Measurements from ENCODE around the gene TSFM. TPM values are rescaled to one million over a fixed set of nuclear protein-coding genes. Genes with fewer than 3 reads are reported as not detected.
A peak's percentile ranks its signal among the peaks of the same experiment; 100 is the strongest.

Gene TSFM
- total and polyA plus RNA-seq, 3 donors from 2014 or later, result 26.9 to 51.2 (median 30.0) TPM

DNA sequence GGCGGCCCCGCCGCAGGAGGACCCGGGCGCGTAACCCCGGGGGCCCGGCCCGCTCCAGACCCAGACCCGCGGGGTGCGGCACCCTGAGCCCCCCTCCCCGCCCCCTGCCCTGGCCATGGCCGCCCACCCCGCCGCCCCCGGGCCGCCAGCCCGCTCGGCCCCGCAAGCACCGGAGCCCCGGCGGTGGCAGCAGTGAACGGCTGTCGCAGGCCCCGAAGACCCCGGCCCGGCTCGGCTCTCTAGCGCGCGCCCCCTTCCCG, 27.5 kb upstream of the TSFM start:
- peaks cover 27% of the 10 kb centered on the region for H3K4me1 ChIP-seq
- 0% methylated on average over 18 of the region's 34 CpGs; no CpG with 5 or more reads in 1 of the 2 donors for WGBS, 2 donors

DNA sequence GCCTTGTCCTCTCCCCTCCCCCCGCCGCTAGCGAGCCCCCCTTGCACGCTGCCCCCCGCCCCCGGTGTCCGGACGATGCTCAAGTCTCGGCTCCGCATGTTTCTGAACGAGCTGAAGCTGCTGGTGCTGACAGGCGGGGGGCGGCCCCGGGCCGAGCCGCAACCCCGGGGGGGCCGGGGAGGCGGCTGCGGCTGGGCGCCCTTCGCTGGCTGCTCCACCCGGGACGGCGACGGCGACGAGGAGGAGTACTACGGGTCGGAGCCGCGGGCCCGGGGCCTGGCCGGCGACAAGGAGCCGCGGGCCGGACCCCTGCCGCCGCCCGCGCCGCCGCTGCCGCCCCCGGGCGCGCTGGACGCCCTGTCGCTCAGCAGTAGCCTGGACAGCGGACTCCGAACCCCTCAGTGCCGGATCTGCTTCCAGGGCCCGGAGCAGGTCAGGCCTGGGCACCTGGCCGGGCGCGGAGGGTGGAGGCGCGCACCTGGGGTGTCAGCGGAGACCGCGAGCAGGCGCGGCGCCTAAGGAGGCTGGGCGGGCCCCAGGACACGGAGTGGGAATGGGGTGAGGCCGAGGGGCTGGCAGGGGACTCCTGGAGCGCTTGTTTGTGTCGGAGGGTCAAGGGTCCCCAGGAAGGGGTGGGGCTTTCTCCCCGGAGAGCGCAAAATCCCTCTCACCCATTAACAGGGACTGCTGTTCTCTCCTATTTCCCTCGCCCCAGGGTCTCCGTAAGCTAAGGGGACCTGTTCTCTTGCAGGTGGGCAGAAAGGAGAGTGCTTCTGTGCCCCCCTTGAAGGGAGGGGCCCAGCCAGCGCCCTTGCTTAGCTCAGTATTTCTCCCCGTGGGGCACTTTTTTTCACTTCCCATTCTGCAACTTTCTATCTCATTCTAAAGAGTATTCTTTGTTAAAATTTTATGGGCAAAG, 26.9 kb upstream of the TSFM start:
- no peaks in the 10 kb centered on the region for H3K27me3 ChIP-seq
- intact Hi-C loops (cut with DNase I; ENCODE audit: low total_unique reads), result no loop called here
- H3K36me3 ChIP-seq (ENCODE audit: low read depth, missing control alignments), result no peaks in the 10 kb centered on the region
- H3K4me3 ChIP-seq, result peak overlapping the region; percentile 70 to 71
- H3K9me3 ChIP-seq, result no peaks in the 10 kb centered on the region
- DNase-seq, result no peak
- no peak for TF ChIP-seq POLR2A (IDR thresholded peaks at IDR 0.05)
- no peak for TF ChIP-seq CTCF (IDR thresholded peaks at IDR 0.05)
- H3K4me1 ChIP-seq, result peaks cover 27% of the 10 kb centered on the region
- no peak overlapping the region for H3K27ac ChIP-seq
- WGBS, 2 donors, result 2 to 16% methylated on average over 10 to 51 of the region's 76 CpGs

More for the DNA sequence above, 27.5 kb upstream of the TSFM start:
- intact Hi-C loops (cut with DNase I; ENCODE audit: low total_unique reads), result no loop called here
- Histone ChIP-seq H3K27me3 (no peaks in the 10 kb centered on the region), H3K36me3 (ENCODE audit: low read depth, missing control alignments) (no peaks in the 10 kb centered on the region), H3K4me3 (peak overlapping the region; percentile 70 to 71), H3K9me3 (no peaks in the 10 kb centered on the region), H3K27ac (no peak overlapping the region)
- no peak for TF ChIP-seq CTCF (IDR thresholded peaks at IDR 0.05)
- no peak for TF ChIP-seq POLR2A (IDR thresholded peaks at IDR 0.05)
- DNase-seq, result no peak

DNA sequence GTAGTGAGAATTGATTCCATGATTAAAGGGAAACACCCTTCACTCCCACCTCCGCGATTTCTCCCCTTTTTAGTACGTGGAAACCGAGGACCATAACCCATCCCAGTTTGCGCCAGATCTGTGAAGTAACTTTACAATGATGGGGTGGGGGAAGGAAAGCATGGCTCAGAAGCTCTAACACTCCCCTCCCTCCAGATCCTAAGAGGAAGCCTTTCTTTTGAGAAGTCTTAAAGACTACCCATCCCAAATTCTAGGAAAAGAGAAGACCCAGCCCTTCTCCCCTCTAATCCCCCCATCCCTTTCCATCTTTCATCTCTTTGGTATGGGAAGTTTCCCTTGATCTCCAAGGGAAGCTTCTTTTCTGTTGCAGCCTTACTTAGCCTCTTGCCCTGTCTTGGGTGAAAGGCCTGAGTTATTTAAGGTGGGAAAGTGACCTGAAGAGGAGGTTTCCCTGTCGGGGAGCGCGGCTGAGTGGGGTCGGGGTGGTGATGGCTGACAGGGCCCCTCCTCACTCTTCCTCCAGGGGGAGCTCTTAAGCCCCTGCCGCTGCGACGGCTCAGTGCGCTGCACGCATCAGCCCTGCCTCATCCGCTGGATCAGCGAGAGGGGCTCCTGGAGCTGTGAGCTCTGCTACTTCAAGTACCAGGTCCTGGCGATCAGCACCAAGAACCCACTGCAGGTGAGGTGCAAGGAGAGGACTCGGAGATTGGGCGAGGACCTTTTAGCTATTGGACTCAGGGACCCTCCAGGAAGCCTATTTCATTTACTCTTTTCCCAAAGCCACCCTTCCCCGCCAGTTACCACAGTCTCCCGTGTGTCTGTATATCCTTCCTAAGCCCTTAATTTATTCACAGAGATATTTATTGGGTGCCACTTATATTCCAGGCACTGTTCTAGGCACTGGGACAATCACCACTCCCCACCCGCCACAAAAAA, 25.9 kb upstream of the TSFM start:
- H3K36me3 ChIP-seq (ENCODE audit: low read depth, missing control alignments), result no peaks in the 10 kb centered on the region
- intact Hi-C loops (cut with DNase I; ENCODE audit: low total_unique reads), result no loop called here
- H3K27me3 ChIP-seq, result no peaks in the 10 kb centered on the region
- TF ChIP-seq CTCF (IDR thresholded peaks at IDR 0.05), result peak in 2 of 3 experiments; percentile 16 to 45
- TF ChIP-seq POLR2A (IDR thresholded peaks at IDR 0.05), result no peak
- no peak overlapping the region for H3K27ac ChIP-seq
- peak overlapping the region in 1 of 2 donors; percentile 70 for H3K4me3 ChIP-seq
- 48 to 68% methylated on average over 19 to 22 of the region's 22 CpGs for WGBS, 2 donors
- peak; percentile 57 for DNase-seq
- peaks cover 19% of the 10 kb centered on the region for H3K4me1 ChIP-seq
- H3K9me3 ChIP-seq, result no peaks in the 10 kb centered on the region

- Histone ChIP-seq H3K27ac (no peak overlapping the region), H3K36me3 (ENCODE audit: low read depth, missing control alignments) (no peaks in the 10 kb centered on the region), H3K4me3 (no peak overlapping the region), H3K27me3 (no peaks in the 10 kb centered on the region), H3K9me3 (no peaks in the 10 kb centered on the region), H3K4me1 (peaks cover 17% of the 10 kb centered on the region)
- intact Hi-C loops (cut with DNase I; ENCODE audit: low total_unique reads), result no loop called here
- TF ChIP-seq POLR2A (IDR thresholded peaks at IDR 0.05), result no peak
- TF ChIP-seq CTCF (IDR thresholded peaks at IDR 0.05), result no peak
- WGBS, 2 donors, result 83 to 87% methylated on average over 4 of the region's 4 CpGs
- DNase-seq, result no peak
Measured at GRCh38 chr12:57757771-57758170, 24.8 kb upstream of the TSFM start.
